Measurements from ENCODE around the gene GNAQ.
"Not testable (repeated sequence)": the region's sequence is repeated elsewhere in the genome, so short reads cannot be mapped to it uniquely, and the experiment has no call there.

Gene GNAQ

DNA sequence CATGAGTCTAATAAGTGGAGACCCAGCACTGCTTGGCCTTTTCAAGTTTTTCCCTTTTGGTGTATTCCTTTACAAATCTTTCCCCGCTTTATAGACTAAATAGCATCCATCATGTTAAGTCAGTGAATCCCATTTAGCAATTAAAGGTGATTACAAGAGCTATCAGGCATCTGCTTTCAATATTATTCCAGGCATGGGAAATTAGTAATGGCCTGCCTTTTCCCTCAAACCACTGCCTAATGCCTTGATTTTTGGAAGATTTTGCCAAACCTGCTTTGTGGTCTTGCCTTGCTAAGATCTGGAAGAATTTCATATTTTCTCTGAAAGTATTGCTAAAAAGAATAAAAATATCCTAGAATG is 280.6 kb downstream of the GNAQ start:
- in situ Hi-C loops (cut with HindIII; ENCODE audit: low sequenced_read_pairs): no loop called here

DNA sequence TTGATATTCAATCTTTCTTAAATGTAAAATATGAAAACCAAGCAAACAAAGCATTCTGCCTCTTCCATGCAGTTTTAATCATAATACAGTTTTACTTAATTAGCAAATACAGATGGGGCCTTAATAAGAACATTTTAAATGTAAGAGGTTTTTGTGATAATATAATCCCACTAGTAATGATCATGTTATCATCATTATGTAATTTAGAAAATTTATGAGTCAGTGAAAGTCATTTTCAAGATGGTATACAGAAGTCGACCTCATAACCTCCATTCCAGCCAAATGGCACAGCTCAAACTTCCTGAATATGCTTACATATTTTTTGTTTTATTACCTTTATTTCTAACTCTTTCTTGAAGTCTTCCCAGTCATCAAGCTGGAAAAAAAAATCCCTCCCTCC is 281.3 kb downstream of the GNAQ start:
- in situ Hi-C loops (cut with HindIII; ENCODE audit: low sequenced_read_pairs): no loop called here

DNA sequence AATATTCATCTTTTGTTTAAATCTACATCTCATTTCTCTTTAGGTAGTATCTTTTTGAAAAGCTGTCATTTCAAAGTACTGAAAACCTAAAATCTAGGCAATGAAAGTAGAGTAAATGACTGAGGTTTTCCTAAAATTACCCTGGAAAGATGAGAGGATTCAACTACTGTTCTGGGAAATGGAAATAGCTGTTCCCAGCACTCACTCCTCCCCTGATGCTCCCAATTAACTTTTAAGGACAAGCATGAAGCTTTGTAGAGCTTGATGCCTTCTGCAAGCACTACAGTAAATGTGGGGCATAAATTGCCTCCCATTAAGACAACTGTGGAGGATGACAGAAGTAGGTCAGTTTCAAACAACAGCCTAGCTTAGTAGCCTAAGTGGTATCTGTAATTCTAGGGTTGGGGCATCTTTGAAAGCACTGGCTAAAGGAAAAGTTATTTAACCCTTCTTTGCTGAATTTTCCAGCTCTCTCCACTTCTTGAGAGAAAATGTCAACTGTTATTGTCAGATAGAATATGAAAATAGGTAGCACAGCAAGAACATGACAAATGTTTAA is 283.3 kb downstream of the GNAQ start:
- in situ Hi-C loops (cut with HindIII; ENCODE audit: low sequenced_read_pairs): loop anchor here (25.0 kb wide), 1 partner anchor 461 kb away; no protein-coding TSS in a partner anchor

DNA sequence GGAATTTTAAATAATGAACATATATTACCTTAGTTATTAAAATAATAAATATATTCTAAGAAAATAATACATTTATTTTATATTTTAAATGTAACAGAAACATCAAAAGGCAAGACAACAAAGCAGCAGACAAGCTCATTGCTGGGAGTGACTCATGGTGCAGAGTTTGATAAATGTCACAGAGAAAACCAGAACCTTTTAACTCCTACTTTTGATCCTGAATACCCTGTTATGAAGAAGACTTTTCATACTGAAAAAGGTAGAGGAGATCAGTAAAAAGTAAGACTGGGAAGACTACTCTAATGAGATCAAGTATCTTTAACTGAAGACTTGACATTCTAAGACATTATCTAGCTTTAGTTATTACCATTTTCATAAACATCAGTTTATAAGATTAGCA is 284.4 kb downstream of the GNAQ start:
- in situ Hi-C loops (cut with HindIII; ENCODE audit: low sequenced_read_pairs): loop anchor here (25.0 kb wide), 1 partner anchor 460 kb away; no protein-coding TSS in a partner anchor

DNA sequence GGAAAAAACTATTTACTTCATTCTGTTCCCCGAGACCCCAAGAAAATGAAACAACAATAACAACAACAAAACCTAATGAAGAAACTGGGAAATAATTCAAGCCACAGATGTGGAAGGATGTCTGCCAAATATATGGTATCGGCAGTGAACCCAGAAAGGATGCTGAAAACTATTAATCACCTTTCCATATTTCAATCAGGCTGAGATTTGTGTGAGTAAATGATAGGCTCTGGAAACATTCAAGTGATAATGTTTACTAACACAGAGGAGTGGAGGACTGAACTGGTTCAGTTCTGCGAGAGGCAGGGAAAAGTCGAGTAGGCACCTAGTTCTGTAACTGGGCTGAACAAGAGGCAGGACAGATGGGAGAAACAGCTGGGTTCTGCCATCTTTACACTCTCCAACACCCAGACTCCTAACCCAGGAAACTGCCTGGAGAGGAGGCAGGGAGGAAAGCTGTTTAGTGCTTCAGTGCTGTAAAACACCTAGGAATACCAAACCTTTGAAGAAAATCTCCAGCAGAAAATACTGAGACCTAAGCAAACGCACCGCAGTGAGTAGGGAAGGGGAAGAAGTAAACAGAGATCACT is 286.7 kb downstream of the GNAQ start:
- in situ Hi-C loops (cut with HindIII; ENCODE audit: low sequenced_read_pairs): loop anchor here (25.0 kb wide), 1 partner anchor 458 kb away; no protein-coding TSS in a partner anchor

DNA sequence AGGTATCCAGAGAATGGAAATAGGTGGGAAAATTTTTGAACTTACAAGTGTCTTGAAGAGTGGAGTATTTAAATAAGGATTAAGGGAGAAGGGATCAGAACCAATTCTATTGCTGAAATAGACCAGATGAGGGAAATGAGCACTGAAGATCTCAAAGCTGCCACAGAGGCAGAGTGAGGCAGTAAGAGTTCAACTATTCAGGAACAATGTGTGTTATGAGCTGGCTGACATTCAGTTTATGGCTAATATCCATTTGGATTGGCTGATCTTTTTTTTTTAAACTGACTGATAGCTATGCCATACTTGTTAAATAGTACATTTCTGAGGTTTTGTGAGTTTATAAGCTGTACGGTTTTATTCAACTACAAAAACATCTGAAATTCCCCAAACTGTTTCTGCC is 288.2 kb downstream of the GNAQ start:
- in situ Hi-C loops (cut with HindIII; ENCODE audit: low sequenced_read_pairs): loop anchor here (25.0 kb wide), 1 partner anchor 456 kb away; no protein-coding TSS in a partner anchor

DNA sequence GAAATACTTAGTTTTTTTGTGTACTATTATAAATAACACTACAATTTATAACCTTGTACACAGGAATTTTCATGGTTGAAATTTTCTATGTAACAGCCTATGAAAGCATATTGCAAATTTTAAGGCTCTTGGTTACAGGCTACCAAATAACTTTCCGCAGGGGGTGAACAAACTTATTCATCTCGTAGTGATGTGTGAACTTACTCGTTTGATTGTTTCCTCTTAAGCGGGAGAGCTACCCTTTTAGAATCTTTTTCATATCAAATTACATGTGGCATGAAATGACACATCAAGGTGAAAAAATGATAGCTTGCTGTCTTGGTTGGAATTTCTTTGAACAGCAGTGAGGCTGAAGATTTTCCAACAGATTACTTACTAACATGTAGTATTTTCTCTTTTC is 292.7 kb downstream of the GNAQ start:
- in situ Hi-C loops (cut with HindIII; ENCODE audit: low sequenced_read_pairs): loop anchor here (25.0 kb wide), 1 partner anchor 452 kb away; no protein-coding TSS in a partner anchor

DNA sequence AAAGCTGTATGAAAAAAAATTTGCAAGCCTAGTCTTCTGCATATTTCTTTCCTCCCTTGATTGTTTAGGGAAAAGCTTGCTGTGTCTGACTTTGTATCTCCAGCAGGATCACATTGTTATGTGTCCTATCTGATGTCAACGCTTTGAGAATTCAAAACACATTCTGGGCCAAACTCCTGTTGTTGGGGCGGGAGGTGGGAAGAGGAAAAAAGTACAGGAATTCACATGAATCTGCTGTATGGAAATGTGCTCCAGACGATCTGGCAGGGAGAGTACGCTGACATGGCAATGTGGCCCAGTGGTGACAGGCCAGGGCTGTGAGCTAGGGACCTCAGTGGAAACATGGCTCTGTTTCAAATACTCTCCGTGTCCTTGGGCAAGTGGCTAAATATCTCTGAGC is 296.1 kb downstream of the GNAQ start:
- in situ Hi-C loops (cut with HindIII; ENCODE audit: low sequenced_read_pairs): loop anchor here (25.0 kb wide), 1 partner anchor 448 kb away; no protein-coding TSS in a partner anchor

DNA sequence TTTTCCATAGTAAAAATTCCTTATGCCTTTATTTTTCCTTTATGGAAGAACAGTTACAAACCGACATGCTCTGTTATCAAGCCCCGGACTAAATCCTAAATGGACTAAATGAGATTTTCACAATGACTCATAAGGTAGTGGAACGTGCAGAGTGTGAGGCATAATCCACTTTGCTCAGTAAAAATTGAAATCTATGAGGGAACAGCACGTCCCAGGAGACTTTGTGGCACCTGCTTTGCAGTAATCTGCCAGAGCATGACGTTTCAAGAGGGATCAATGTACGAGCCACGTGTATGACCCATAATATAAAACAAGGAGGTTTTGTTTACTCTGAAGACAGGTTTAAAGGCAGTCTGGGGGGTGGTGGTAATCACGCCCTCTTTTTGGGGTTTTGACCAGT is 299.7 kb downstream of the GNAQ start:
- in situ Hi-C loops (cut with HindIII; ENCODE audit: low sequenced_read_pairs): loop anchor here (5.0 to 25.0 kb wide), 2 partner anchors 85 to 445 kb away; partner anchors contain the start of gene GNA14

DNA sequence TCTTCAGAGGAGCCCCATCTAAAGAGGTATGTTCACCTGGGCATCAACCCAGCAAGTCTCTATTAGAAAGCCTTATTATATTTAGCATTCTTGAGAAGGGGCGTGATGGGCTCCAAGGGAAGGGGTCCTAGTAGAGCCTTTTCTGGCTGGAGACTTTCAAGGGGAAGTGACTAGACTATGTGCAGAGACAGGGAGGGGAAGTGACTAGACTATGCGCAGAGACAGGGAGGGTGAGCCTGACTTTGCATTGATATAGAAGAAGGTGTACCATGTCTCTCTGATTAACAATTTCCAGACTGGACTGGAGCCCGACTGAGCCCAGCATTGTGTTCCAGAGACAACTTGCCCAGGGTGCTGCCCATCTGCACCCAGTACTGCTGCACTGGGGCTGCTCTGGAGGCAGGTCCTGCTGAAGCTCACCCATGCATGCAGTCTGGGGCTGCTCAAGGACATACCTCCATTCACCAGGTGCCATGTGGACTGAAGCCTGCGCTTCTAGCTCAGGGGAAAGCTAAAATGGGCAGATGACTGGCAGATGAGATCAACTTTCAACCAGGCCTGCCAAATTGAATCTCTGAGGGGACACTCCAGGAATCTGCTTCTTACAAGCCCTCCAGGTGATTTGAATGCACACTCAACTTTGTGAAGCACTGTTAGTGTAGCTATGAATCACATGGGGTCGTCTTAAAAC is 300.5 kb downstream of the GNAQ start:
- in situ Hi-C loops (cut with HindIII; ENCODE audit: low sequenced_read_pairs): loop anchor here (5.0 to 25.0 kb wide), 2 partner anchors 84 to 444 kb away; partner anchors contain the start of gene GNA14

DNA sequence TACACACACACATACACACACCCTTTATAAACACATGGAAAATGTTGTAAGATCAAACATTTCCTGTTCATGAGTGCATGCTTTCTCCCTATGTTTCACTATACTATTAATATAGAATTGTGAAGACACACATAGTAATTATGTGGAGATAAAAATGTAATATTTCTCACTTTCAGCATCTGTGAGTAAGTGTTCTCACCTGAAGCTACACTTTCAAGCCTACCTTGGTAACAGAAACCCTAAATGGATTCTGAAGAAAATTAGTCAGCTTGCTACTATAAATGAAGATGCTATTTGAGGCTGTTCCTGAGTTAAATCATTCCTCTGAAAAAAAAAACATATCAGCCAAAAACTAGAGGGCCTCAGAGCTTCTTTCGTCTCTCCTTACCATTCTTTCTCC is 302.4 kb downstream of the GNAQ start:
- in situ Hi-C loops (cut with HindIII; ENCODE audit: low sequenced_read_pairs): loop anchor here (25.0 kb wide), 1 partner anchor 442 kb away; no protein-coding TSS in a partner anchor

DNA sequence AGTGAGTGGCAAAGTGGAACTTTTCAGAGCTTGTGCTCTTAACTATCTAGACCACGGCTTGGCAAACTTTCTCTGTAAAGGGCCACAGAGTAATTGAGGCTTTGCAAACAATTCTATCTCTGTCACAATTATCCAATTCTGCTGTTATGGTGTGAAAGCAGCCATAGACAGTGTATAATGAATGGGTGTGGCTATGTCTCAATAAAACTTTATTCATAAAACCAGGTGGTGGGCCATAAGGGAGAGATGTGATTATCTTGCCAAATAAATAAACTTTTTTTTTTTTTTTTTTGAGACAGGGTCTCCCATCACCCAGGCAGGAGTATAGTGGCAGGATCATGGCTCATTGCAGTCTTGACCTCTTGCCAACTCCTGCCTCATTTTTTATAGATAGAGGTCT is 304.8 kb downstream of the GNAQ start:
- in situ Hi-C loops (cut with HindIII; ENCODE audit: low sequenced_read_pairs): loop anchor here (25.0 kb wide), 1 partner anchor 440 kb away; no protein-coding TSS in a partner anchor

DNA sequence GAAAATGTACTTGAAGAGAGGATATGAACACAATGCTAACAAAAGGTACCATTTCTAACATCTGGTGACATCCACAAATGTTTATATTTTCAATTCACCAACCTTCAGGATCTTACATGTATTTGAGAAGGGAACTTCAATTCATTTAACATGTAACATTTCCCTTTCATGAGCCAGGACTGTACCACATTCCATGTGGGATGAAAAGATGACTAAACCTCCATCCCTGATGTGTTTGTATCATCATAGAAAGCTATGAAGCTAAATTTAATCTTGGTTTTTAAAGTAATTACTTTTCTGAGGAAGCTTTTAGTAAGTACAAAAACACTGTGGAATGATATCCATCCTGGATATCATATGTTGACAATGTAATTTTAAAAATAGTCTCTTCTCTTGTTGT is 305.3 kb downstream of the GNAQ start:
- in situ Hi-C loops (cut with HindIII; ENCODE audit: low sequenced_read_pairs): loop anchor here (25.0 kb wide), 1 partner anchor 439 kb away; no protein-coding TSS in a partner anchor

DNA sequence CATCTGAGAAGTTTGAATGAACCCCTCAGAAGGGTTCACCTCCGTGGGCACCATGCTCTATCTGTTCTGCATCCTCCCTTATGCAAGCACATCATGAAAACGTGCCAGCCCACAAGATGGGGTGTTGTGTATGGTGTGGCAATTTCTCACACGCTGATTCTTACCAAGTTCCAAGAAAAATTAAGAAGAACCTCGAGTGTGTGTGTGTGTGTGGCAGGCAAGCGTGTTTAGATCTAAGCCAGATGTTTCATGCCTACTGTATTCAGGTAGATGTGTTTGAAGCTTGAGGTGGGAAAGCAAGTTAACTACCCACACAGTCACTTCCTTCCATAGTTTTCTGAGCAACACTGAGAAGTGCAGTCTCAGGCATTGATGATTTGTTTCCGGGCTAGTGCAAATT is 305.8 kb downstream of the GNAQ start:
- in situ Hi-C loops (cut with HindIII; ENCODE audit: low sequenced_read_pairs): loop anchor here (25.0 kb wide), 1 partner anchor 439 kb away; no protein-coding TSS in a partner anchor

DNA sequence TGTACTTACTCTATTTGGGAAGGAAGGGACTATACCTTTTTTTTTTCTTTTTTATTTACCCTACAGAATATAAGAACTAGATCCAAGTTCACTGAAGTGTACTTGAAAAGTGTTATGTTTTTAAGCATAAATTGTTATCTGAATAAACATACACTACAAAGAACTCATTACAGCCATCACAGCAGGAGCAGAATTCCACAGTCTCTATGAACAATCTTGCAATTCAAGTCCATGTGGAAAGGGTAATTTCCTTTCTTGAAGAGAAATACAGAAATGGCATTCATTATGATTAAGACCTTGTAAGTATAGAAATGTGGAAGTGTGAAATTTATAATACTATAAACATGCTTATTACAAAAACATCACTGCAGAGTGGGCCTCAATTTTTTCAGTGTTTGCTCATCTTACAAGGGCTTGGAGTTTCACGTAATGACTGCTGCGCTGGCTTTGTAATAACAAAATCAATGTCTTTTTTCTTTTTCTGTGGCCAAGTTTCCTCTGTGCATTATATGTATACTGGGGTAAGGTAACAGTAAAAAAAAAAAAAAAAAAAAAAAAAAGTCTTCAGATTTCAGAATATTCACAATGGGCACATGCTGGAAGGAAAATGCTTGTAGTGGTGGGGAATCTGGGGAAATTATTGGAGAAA is 306.4 kb downstream of the GNAQ start:
- in situ Hi-C loops (cut with HindIII; ENCODE audit: low sequenced_read_pairs): loop anchor here (25.0 kb wide), 1 partner anchor 438 kb away; no protein-coding TSS in a partner anchor

DNA sequence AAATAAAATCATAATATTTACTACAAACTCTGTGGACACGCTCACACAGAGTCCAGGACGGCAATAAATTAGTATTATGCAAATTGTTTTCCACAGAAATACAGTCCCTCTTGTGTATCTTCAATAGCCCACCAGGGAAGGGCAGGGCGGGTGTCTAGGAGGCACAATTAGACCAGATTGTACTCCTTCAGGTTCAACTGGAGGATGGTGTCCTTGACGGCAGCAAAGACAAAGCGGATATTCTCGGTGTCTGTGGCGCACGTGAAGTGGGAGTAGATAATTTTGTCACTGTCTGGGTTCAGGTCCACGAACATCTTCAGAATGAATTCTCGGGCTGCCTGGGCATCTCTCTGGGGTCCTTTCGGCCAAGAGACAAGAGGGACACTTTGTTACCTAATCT is 310.5 kb downstream of the GNAQ start:
- in situ Hi-C loops (cut with HindIII; ENCODE audit: low sequenced_read_pairs): not testable (repeated sequence)

DNA sequence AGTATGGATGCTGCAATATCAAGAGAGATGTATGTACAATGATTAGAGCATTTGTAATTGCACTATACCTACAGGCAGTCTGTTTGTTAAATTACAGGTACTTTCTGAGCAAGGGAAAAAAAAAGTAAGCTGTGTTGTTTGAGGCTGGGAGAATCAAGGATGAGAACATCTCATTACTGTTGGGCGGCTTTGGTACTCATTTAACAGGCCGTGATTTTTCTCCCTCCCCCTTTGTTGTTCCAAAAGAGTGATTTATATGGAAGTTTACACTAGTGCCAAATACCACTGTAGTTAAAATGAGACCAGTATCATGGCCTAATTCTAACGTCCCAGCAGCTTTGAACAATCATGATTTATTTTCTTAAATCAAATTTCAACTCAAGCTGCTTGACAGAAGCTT is 312.3 kb downstream of the GNAQ start:
- in situ Hi-C loops (cut with HindIII; ENCODE audit: low sequenced_read_pairs): no loop called here

DNA sequence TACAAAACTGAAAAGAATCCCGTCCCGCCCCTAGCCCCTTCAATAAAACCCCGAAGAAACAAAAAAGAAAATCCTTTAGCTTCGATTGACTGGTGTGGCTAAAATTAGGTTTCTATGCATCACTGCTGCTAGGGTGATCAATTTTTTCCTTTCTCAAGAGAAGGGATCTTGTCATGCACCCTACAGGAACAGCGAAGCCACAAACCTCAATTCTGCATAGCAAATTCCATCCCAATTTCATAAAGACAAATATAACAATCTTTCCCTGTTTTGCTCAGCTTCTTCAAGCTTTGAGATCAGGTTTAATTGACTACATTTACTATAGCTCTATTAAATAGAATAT is 313.3 kb downstream of the GNAQ start:
- in situ Hi-C loops (cut with HindIII; ENCODE audit: low sequenced_read_pairs): not testable (repeated sequence)

DNA sequence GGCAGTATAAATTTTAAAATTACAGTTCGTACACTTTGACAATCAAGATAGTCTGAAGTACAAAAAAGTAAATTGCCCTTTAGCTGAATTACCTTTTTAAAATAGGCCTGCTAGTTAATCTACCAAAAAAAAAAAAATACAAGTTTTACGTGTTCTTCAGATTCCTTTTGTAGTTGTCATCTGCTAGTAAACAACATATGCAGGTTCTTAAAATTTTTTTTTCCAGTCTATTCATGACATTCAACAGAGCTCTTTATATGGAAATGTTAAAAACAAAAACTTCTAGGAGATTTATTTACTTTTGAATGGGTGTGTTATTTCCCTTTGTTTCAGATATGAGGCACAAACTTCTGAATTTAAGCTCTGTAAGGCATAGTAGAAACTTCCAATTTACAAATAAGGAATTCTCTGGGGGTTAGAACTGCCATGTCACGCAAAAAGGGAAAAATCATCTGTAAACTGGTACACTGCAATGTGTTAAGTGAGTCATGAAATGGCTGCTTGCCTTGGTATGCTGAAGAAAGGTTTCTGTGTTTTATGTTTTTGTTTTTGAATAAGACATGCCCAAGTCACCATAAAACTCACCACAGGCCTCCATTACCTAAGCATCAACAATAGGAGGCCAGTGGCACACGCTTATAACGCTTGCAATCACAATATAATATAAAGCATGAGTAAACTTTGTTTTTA is 313.9 kb downstream of the GNAQ start:
- in situ Hi-C loops (cut with HindIII; ENCODE audit: low sequenced_read_pairs): not testable (repeated sequence)

DNA sequence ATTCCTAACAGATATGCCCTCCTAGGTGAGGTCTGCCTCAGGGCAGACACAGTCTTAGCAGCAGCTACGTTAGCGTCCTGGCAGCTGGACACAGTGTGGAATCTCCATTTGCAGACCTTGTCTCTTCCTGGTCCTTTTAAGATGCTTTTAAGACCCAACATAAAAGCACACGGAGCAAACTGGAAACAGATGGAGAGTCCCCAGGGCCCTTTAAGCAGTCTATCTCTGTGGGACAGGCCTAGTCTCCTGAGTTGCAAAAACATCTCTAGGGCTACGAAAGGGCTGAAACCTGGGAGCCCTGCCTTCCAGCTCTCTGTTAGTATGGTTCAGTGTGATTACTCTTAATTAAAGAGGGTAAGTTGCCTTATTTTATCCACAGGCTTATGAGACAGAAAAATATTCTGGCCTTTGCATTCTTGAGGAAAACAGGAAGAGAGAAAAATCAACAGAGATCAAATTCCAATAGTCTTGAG is 317.5 kb downstream of the GNAQ start:
- in situ Hi-C loops (cut with HindIII; ENCODE audit: low sequenced_read_pairs): no loop called here
